ENCODE results near the gene TNKS1BP1. TPM values are rescaled to one million over a fixed set of nuclear protein-coding genes. Genes with fewer than 3 reads are reported as not detected.

TNKS1BP1 gene
- total RNA-seq, 1 donor from 2014 or later: 198 TPM

GRCh38 chr11:57251037-57251436, 73.7 kb downstream of the TNKS1BP1 start:
- no peak for DNase-seq
- H3K4me3 Mint-ChIP-seq (ENCODE audit: unreplicated experiment): no peak overlapping the region
- peaks cover 5% of the 10 kb centered on the region for H3K4me1 Mint-ChIP-seq (ENCODE audit: low read depth, unreplicated experiment)
- H3K27me3 Mint-ChIP-seq (ENCODE audit: unreplicated experiment): peaks cover 3% of the 10 kb centered on the region
- H3K36me3 Mint-ChIP-seq (ENCODE audit: unreplicated experiment): no peaks in the 10 kb centered on the region
- H3K27ac Mint-ChIP-seq (ENCODE audit: unreplicated experiment): no peak overlapping the region
- no peak for TF ChIP-seq CTCF (IDR thresholded peaks at IDR 0.05; ENCODE audit: partially characterized antibody, unreplicated experiment)
- no peaks in the 10 kb centered on the region for H3K9me3 Mint-ChIP-seq (ENCODE audit: unreplicated experiment)

Other genes starting within 250 kb of the TNKS1BP1 start
- 29.0 TPM for gene LRRC55, start 143.0 kb downstream of the TNKS1BP1 start, total RNA-seq (ENCODE audit: unreplicated experiment)
- 0.37 TPM for gene APLNR, start 87.7 kb downstream of the TNKS1BP1 start, total RNA-seq (ENCODE audit: unreplicated experiment)
- gene SSRP1, start 10.9 kb upstream of the TNKS1BP1 start, total RNA-seq (ENCODE audit: unreplicated experiment): 91.4 TPM
- 496 TPM for gene P2RX3, start 13.4 kb upstream of the TNKS1BP1 start, total RNA-seq (ENCODE audit: unreplicated experiment)
- gene PRG3, start 56.2 kb upstream of the TNKS1BP1 start, total RNA-seq (ENCODE audit: unreplicated experiment): not detected
- gene PRG2, start 65.7 kb upstream of the TNKS1BP1 start, total RNA-seq (ENCODE audit: unreplicated experiment): not detected
- gene SLC43A3, start 102.2 kb upstream of the TNKS1BP1 start, total RNA-seq (ENCODE audit: unreplicated experiment): 10.8 TPM
- gene RTN4RL2, start 135.6 kb upstream of the TNKS1BP1 start, total RNA-seq (ENCODE audit: unreplicated experiment): 119 TPM
- gene SLC43A1, start 190.8 kb upstream of the TNKS1BP1 start, total RNA-seq (ENCODE audit: unreplicated experiment): 5.2 TPM
- gene TIMM10, start 205.8 kb upstream of the TNKS1BP1 start, total RNA-seq (ENCODE audit: unreplicated experiment): 51.2 TPM
- gene SMTNL1, start 212.6 kb upstream of the TNKS1BP1 start, total RNA-seq (ENCODE audit: unreplicated experiment): not detected
- gene UBE2L6, start 242.7 kb upstream of the TNKS1BP1 start, total RNA-seq (ENCODE audit: unreplicated experiment): 199 TPM